SK-N-DZ (cell line): ENCODE results near the gene DGKQ.
"Not testable (repeated sequence)": the region's sequence is repeated elsewhere in the genome, so short reads cannot be mapped to it uniquely, and the experiment has no call there.

Source experiments
- DNase-seq: peaks from one replicate; pipeline ENCODE4 v3.0.0-alpha.2; 2015; ENCODE audit warnings: low spot score

Gene DGKQ

GRCh38 chr4:925771-926500, 47.4 kb downstream of the DGKQ start:
- no peak for DNase-seq

GRCh38 chr4:925171-925570, 48.2 kb downstream of the DGKQ start:
- DNase-seq, result no peak

- peak; percentile 9 for DNase-seq
Observed at GRCh38 chr4:924107-925096, 49.0 kb downstream of the DGKQ start.

GRCh38 chr4:921830-922331, 51.5 kb downstream of the DGKQ start:
- DNase-seq, result no peak

GRCh38 chr4:919004-919680, 54.2 kb downstream of the DGKQ start:
- not testable (repeated sequence) for DNase-seq

GRCh38 chr4:918591-918990, 54.8 kb downstream of the DGKQ start:
- DNase-seq, result not testable (repeated sequence)

GRCh38 chr4:917992-918391, 55.4 kb downstream of the DGKQ start:
- DNase-seq, result no peak

- DNase-seq, result no peak
Observed at GRCh38 chr4:917466-917865, 55.9 kb downstream of the DGKQ start.

GRCh38 chr4:915595-915994, 57.8 kb downstream of the DGKQ start:
- DNase-seq, result no peak

GRCh38 chr4:915041-915474, 58.3 kb downstream of the DGKQ start:
- no peak for DNase-seq

GRCh38 chr4:914531-914930, 58.8 kb downstream of the DGKQ start:
- DNase-seq, result no peak

- DNase-seq, result no peak
Observed at GRCh38 chr4:913280-913618, 60.1 kb downstream of the DGKQ start.

- DNase-seq, result no peak
Observed at GRCh38 chr4:912548-913279, 60.7 kb downstream of the DGKQ start.

- DNase-seq, result no peak
Observed at GRCh38 chr4:911871-912490, 61.4 kb downstream of the DGKQ start.

- DNase-seq, result no peak
Observed at GRCh38 chr4:911221-911751, 62.1 kb downstream of the DGKQ start.

- no peak for DNase-seq
Observed at GRCh38 chr4:910366-911091, 62.8 kb downstream of the DGKQ start.

- DNase-seq, result no peak
Observed at GRCh38 chr4:909821-910220, 63.5 kb downstream of the DGKQ start.

GRCh38 chr4:909131-909571, 64.2 kb downstream of the DGKQ start:
- no peak for DNase-seq
